Upper lobe of left lung (tissue), 6 donors: ENCODE results near the gene MZT2B. TPM values are rescaled to one million over a fixed set of nuclear protein-coding genes. Genes with fewer than 3 reads are reported as not detected.
"Not testable (repeated sequence)": the region's sequence is repeated elsewhere in the genome, so short reads cannot be mapped to it uniquely, and the experiment has no call there.

Experiments
- ATAC-seq, 2 donors: fragments of 200-7000 bp; cut with Tn5 transposase; one replicate each; pipeline ENCODE4 v1.9.1; 2022; ENCODE audit warnings: mild to moderate bottlenecking in 2 of 2, moderate library complexity in 2 of 2; ENCODE audit not compliant: low FRiP score in 2 of 2
- DNase-seq, 2 donors: peaks; one replicate each; pipeline ENCODE4 v3.0.0-alpha.2; 2019 to 2020
- H3K27ac ChIP-seq, 4 donors: fragments of 200-600 bp; sonication (generic); one replicate each; pipeline ENCODE4 v1.5.1; 2016 to 2019
- H3K27me3 ChIP-seq, 4 donors: fragments of 200-600 bp; sonication (generic); one replicate each; pipeline ENCODE4 v1.5.1; 2017 to 2019
- H3K36me3 ChIP-seq, 4 donors: fragments of 200-600 bp; sonication (generic); one replicate each; pipeline ENCODE4 v1.5.1; 2016 to 2019
- H3K4me1 ChIP-seq, 4 donors: fragments of 200-600 bp; sonication (generic); one replicate each; pipeline ENCODE4 v1.5.1; 2018 to 2019
- H3K4me3 ChIP-seq, 4 donors: fragments of 200-600 bp; sonication (generic); one replicate each; pipeline ENCODE4 v1.5.1; 2017 to 2019; ENCODE audit warnings: mild to moderate bottlenecking in 2 of 4, moderate library complexity in 1 of 4
- H3K9me3 ChIP-seq, 4 donors: fragments of 200-600 bp; sonication (generic); one replicate each; pipeline ENCODE4 v1.5.1; 2018 to 2019
- EP300 ChIP-seq, 4 donors: sonication (generic); formaldehyde crosslinking; IDR thresholded peaks; one replicate each; pipeline ENCODE4 v1.5.1; 2017; ENCODE audit warnings: antibody characterized with exemption in 4 of 4, control low read depth in 2 of 4
- POLR2A ChIP-seq, 4 donors: fragments of 450-650 bp; IDR thresholded peaks; one replicate each; pipeline ENCODE4 v1.5.1; 2016 to 2017; ENCODE audit warnings: antibody characterized with exemption in 4 of 4, mild to moderate bottlenecking in 2 of 4
- POLR2AphosphoS5 ChIP-seq, 2 donors: sonication (generic); formaldehyde crosslinking; IDR thresholded peaks; one replicate each; pipeline ENCODE4 v1.5.1; 2017; ENCODE audit warnings: antibody characterized with exemption in 2 of 2
- WGBS, 2 donors: methylation state at CpG; one replicate each; pipeline ENCODE4 v1.1.5; 2017 to 2018; 5-methylcytosine and 5-hydroxymethylcytosine counted together
- total RNA-seq, 6 donors: library from RNA; depleted of rRNA in 4 of 6; stranded (reverse); fragments of >200 nt in 4 of 6; gene quantifications; one replicate each; pipeline versions ENCODE4 v1.1.0 to v1.2.1, GENCODE V29; 2016 to 2021
- TF ChIP-seq, protein P1 (sequence below), 6 experiments: fragments of 450-650 bp in 4 of 6; fragments of 200-600 bp in 2 of 6; sonication (generic) in 2 of 6; IDR thresholded peaks; one replicate each; pipeline ENCODE4 v1.5.1; 2016 to 2019; ENCODE audit warnings: antibody characterized with exemption in 6 of 6
- donor health status: DM: no; HTN: no; CAD: no; lungs with moderate emphysema.
- donor health status: DM: no; HTN: yes; CAD: no; lungs with severe emphysema.

Gene MZT2B, protein sequence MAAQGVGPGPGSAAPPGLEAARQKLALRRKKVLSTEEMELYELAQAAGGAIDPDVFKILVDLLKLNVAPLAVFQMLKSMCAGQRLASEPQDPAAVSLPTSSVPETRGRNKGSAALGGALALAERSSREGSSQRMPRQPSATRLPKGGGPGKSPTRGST
- total RNA-seq: 100 to 1,000 TPM in 5 of 6 donors, 10 to 100 TPM in 1; 78.7 to 203 (median 130) TPM

GRCh38 chr2:130181880-130182682 lies at the start of gene MZT2B:
TSS of gene MZT2B (plus strand) at chr2:130182262. CDS start at chr2:130182283, 21 bp downstream.
- Histone ChIP-seq H3K27ac (peak within 1 kb of the TSS; percentile 88 to 93 (median 90)), H3K4me1 (peaks cover 12 to 32% (median 21%) of the 10 kb centered on the region in 4 donors), H3K4me3 (peak within 1 kb of the TSS; percentile 94 to 100 (median 98))
- not testable (repeated sequence) for H3K36me3 ChIP-seq, H3K9me3 ChIP-seq, H3K27me3 ChIP-seq
- peak; percentile 87 to 99 for DNase-seq
- TF ChIP-seq POLR2A (IDR thresholded peaks at IDR 0.05): peak in 2 of 4 donors; percentile 40 to 61
- TF ChIP-seq, protein P1, sequence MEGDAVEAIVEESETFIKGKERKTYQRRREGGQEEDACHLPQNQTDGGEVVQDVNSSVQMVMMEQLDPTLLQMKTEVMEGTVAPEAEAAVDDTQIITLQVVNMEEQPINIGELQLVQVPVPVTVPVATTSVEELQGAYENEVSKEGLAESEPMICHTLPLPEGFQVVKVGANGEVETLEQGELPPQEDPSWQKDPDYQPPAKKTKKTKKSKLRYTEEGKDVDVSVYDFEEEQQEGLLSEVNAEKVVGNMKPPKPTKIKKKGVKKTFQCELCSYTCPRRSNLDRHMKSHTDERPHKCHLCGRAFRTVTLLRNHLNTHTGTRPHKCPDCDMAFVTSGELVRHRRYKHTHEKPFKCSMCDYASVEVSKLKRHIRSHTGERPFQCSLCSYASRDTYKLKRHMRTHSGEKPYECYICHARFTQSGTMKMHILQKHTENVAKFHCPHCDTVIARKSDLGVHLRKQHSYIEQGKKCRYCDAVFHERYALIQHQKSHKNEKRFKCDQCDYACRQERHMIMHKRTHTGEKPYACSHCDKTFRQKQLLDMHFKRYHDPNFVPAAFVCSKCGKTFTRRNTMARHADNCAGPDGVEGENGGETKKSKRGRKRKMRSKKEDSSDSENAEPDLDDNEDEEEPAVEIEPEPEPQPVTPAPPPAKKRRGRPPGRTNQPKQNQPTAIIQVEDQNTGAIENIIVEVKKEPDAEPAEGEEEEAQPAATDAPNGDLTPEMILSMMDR (IDR thresholded peaks at IDR 0.05): peak; percentile 96 to 98 (median 97)
- WGBS, 2 donors: 0% methylated on average over 8 of the region's 86 CpGs; no CpG with 5 or more reads in 1 of the 2 donors
- ATAC-seq: peak; percentile 97

- TF ChIP-seq EP300 (IDR thresholded peaks at IDR 0.05) (no peak), POLR2A (IDR thresholded peaks at IDR 0.05) (no peak), POLR2AphosphoS5 (IDR thresholded peaks at IDR 0.05) (no peak)
- TF ChIP-seq, protein P1 (IDR thresholded peaks at IDR 0.05): no peak
- DNase-seq: peak in 1 of 2 donors; percentile 62
- WGBS, 2 donors: 92 to 96% methylated on average over 6 to 15 of the region's 15 CpGs
- Histone ChIP-seq H3K27ac (no peak overlapping the region), H3K9me3 (no peaks in the 10 kb centered on the region), H3K4me1 (no peaks in the 10 kb centered on the region), H3K36me3 (no peaks in the 10 kb centered on the region), H3K27me3 (no peaks in the 10 kb centered on the region), H3K4me3 (no peak overlapping the region)
- no peak for ATAC-seq
These were observed 46.1 kb upstream of the MZT2B start for GRCh38 chr2:130135692-130136541.

GRCh38 chr2:130136546-130136945 lies 45.5 kb upstream of the MZT2B start:
- not testable (repeated sequence) for H3K4me1 ChIP-seq, H3K36me3 ChIP-seq, H3K27me3 ChIP-seq, H3K9me3 ChIP-seq, H3K4me3 ChIP-seq, ATAC-seq, H3K27ac ChIP-seq
- WGBS, 2 donors: 90% methylated on average over 3 of the region's 10 CpGs; no CpG with 5 or more reads in 1 of the 2 donors
- peak in 1 of 2 donors; percentile 40 for DNase-seq

GRCh38 chr2:130137118-130137517 lies 44.9 kb upstream of the MZT2B start:
- DNase-seq, H3K9me3 ChIP-seq, H3K27ac ChIP-seq, H3K36me3 ChIP-seq, H3K4me1 ChIP-seq, ATAC-seq, H3K27me3 ChIP-seq, H3K4me3 ChIP-seq: not testable (repeated sequence)
- 75 to 80% methylated on average over 1 to 3 of the region's 5 CpGs for WGBS, 2 donors

- not testable (repeated sequence) for DNase-seq, H3K9me3 ChIP-seq, ATAC-seq, H3K4me3 ChIP-seq, H3K4me1 ChIP-seq, H3K36me3 ChIP-seq, H3K27ac ChIP-seq, H3K27me3 ChIP-seq
- 84 to 85% methylated on average over 2 of the region's 13 CpGs for WGBS, 2 donors
These were observed 43.7 kb upstream of the MZT2B start for GRCh38 chr2:130138326-130138725.

GRCh38 chr2:130138841-130139251 lies 43.2 kb upstream of the MZT2B start:
- not testable (repeated sequence) for H3K27me3 ChIP-seq, H3K4me3 ChIP-seq, H3K4me1 ChIP-seq, H3K27ac ChIP-seq, H3K9me3 ChIP-seq, H3K36me3 ChIP-seq
- DNase-seq: peak in 1 of 2 donors; percentile 63
- peak in 1 of 2 donors; percentile 18 for ATAC-seq
- 86 to 96% methylated on average over 4 to 13 of the region's 15 CpGs for WGBS, 2 donors

- H3K4me1 ChIP-seq, H3K27me3 ChIP-seq, ATAC-seq, H3K27ac ChIP-seq, H3K4me3 ChIP-seq, H3K36me3 ChIP-seq, H3K9me3 ChIP-seq: not testable (repeated sequence)
- 77 to 82% methylated on average over 16 to 25 of the region's 30 CpGs for WGBS, 2 donors
- DNase-seq: peak in 1 of 2 donors; percentile 72
These were observed 42.5 kb upstream of the MZT2B start for GRCh38 chr2:130139331-130140280.

- DNase-seq, H3K9me3 ChIP-seq, ATAC-seq, H3K36me3 ChIP-seq, H3K4me3 ChIP-seq, H3K27ac ChIP-seq, H3K27me3 ChIP-seq: not testable (repeated sequence)
- peaks cover 0 to 13% (median 4%) of the 10 kb centered on the region in 4 donors for H3K4me1 ChIP-seq
- no CpG with 5 or more reads among the region's 7 CpGs for WGBS, 2 donors
These were observed 41.5 kb upstream of the MZT2B start for GRCh38 chr2:130140516-130140915.

DNA sequence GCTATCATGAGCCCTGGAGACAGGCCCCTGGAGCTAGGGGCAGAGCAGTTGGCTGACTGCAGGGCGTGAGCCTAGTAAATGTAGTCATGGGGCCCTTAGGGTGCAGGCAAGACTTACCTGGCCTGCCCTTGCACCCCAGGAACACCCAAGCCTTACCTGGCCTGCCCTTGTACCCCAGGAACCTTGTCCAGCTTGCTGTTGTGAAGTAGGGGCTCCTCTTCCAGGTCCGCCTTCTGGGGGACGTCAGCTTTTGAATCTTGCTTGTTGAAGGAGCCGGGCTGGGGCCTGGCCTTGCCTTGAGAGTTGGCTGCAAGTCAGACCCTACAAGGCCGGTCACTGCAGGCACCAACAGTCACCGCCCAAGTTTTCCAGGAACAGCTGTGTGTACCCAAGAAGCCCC lies 41.1 kb upstream of the MZT2B start:
- no CpG with 5 or more reads among the region's 6 CpGs for WGBS, 2 donors
- H3K4me1 ChIP-seq: peaks cover 0 to 13% (median 4%) of the 10 kb centered on the region in 4 donors
- not testable (repeated sequence) for ATAC-seq, H3K27me3 ChIP-seq, H3K9me3 ChIP-seq, H3K36me3 ChIP-seq, H3K4me3 ChIP-seq, H3K27ac ChIP-seq, DNase-seq
